GM12801 (cell line): ENCODE results near the gene SOAT2.

Experiments used
- TF ChIP-seq, protein P1 (sequence below): IDR thresholded peaks from one replicate; pipeline ENCODE4 v1.5.1; 2011; ENCODE audit warnings: control low read depth; ENCODE audit not compliant: insufficient read length; ENCODE audit errors: extremely low read depth

SOAT2 gene

DNA sequence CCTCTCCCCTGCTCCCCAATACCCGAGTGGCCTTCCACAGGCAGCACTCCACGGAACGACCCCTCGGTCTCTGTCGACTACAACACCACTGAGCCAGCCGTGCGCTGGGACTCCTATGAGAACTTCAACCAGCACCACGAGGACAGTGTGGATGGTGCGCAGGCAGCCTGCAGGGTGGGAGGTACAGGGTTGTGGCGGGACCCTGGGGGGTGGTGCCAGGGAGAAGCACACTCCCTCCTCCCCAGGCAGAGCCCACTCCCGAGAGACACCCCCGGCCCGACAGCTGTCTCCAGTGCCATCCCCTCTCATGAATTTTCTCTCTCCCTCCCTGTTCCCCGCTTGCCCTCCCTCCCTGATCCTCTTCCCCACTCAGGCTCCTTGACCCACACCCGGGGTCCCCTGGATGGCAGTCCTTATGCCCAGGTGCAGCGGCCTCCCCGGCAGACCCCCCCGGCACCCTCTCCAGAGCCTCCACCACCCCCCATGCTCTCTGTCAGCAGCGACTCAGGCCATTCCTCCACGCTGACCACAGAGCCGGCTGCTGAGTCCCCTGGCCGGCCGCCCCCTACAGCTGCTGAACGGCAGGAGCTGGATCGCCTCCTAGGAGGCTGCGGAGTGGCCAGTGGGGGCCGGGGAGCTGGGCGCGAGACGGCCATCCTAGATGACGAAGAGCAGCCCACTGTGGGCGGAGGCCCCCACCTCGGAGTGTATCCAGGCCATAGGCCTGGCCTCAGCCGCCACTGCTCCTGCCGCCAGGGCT, 44.4 kb upstream of the SOAT2 start:
- TF ChIP-seq, protein P1, sequence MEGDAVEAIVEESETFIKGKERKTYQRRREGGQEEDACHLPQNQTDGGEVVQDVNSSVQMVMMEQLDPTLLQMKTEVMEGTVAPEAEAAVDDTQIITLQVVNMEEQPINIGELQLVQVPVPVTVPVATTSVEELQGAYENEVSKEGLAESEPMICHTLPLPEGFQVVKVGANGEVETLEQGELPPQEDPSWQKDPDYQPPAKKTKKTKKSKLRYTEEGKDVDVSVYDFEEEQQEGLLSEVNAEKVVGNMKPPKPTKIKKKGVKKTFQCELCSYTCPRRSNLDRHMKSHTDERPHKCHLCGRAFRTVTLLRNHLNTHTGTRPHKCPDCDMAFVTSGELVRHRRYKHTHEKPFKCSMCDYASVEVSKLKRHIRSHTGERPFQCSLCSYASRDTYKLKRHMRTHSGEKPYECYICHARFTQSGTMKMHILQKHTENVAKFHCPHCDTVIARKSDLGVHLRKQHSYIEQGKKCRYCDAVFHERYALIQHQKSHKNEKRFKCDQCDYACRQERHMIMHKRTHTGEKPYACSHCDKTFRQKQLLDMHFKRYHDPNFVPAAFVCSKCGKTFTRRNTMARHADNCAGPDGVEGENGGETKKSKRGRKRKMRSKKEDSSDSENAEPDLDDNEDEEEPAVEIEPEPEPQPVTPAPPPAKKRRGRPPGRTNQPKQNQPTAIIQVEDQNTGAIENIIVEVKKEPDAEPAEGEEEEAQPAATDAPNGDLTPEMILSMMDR = no peak

DNA sequence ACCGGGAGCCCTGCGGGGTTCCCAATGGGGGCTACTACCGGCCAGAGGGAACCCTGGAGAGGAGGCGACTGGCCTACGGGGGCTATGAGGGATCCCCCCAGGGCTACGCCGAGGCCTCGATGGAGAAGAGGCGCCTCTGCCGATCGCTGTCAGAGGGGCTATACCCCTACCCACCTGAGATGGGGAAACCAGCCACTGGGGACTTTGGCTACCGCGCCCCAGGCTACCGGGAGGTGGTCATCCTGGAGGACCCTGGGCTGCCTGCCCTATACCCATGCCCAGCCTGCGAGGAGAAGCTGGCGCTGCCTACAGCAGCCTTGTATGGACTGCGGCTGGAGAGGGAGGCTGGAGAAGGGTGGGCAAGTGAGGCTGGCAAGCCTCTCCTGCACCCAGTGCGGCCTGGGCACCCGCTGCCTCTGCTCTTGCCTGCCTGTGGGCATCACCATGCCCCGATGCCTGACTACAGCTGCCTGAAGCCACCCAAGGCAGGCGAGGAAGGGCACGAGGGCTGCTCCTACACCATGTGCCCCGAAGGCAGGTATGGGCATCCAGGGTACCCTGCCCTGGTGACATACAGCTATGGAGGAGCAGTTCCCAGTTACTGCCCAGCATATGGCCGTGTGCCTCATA, 43.7 kb upstream of the SOAT2 start:
- TF ChIP-seq, protein P1 = no peak

- TF ChIP-seq, protein P1 = no peak
Measured at GRCh38 chr12:53060064-53060720, 43.1 kb upstream of the SOAT2 start.

DNA sequence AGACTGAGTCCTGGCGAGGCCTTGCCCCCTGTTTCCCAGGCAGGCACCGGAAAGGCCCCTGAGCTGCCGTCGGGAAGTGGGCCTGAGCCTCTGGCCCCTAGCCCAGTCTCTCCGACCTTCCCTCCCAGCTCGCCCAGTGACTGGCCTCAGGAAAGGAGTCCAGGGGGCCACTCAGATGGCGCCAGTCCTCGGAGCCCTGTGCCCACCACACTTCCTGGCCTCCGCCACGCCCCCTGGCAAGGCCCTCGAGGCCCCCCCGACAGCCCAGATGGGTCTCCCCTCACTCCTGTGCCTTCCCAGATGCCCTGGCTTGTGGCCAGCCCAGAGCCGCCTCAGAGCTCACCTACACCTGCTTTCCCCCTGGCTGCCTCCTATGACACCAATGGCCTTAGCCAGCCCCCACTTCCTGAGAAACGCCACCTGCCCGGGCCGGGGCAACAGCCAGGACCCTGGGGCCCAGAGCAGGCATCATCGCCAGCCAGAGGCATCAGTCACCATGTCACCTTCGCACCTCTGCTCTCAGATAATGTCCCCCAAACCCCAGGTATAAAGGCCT, 42.5 kb upstream of the SOAT2 start:
- TF ChIP-seq, protein P1 = no peak

GRCh38 chr12:53061404-53062010, 41.8 kb upstream of the SOAT2 start:
- TF ChIP-seq, protein P1 = no peak

- TF ChIP-seq, protein P1 = no peak
Measured at GRCh38 chr12:53062011-53062961, 41.0 kb upstream of the SOAT2 start.
